Aortic smooth muscle cell (primary cell): ENCODE measurements around the gene NPY4R. TPM values are rescaled to one million over a fixed set of nuclear protein-coding genes. Genes with fewer than 3 reads are reported as not detected.

Experiments
- total RNA-seq: library from RNA; depleted of rRNA; stranded (reverse); fragments of >200 nt; gene quantifications from 2 replicates; pipeline ENCODE4 v1.2.3, GENCODE V29; 2014

The NPY4R gene
- not detected in 2 replicates for total RNA-seq

GRCh38 chr10:46465765-46466164 is at the start of gene NPY4R:
Gene NPY4R, minus strand, starts transcription at chr10:46465958. Its CDS starts 3,323 bp downstream, at chr10:46462635.

Other genes with a start within 250 kb of the NPY4R start
- not detected in 2 replicates for gene ANTXRL, start 179.0 kb downstream of the NPY4R start, total RNA-seq
- gene ANXA8L1, start 90.2 kb downstream of the NPY4R start, total RNA-seq = not detected in 2 replicates
- gene GPRIN2, start 90.7 kb upstream of the NPY4R start, total RNA-seq = not detected in 2 replicates
- gene SYT15, start 113.2 kb upstream of the NPY4R start, total RNA-seq = under 0.01 and 0.06 TPM in 2 replicates